NCI-H2029 treated with DMSO at 0.1 percent for 48 hours (cell line): Measurements from ENCODE around the gene UBE2G2.

ENCODE experiments used
- DNase-seq: peaks from one replicate; lab custom pipeline; 2025; lab: John Stamatoyannopoulos, UW

The UBE2G2 gene

DNA sequence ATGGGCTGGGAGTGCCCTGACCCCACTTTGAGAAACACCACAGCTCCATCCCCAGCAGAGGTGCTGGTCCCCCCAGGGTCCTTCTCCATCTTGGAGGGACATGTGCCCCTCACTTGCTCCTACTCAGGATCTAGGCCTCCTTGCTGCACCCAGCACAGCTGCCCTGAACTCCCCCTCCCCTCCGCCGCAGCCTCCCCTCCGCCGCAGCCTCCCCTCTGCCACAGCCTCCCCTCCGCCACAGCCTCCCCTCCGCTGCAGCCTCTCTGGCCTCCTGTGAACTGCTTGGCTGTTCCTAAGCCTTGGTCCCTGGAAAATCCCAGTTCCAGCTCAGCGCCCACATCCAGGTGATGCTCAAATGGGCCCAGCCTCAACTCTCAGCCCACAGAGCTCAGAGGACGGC is 74.3 kb downstream of the UBE2G2 start:
- DNase-seq: no peak

DNA sequence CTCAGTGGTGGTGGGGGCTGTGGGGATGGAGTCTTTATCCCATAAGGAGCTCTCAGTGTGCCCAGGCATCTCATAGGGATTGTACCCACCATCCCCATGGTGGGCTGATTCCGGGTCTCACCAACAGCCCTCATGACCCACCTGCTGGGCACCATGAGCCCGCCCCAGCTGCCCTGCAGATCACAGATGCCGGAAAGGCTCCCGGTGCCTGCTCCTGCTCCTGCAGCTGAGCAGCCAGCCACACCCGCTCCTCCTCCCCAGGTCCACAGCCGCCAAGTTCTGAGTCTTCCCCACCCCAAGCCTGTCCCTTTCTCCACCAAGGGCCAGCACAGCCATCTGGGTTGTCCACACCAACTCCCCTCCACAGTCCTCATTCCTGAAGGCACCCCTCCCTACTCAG is 74.8 kb downstream of the UBE2G2 start:
- no peak for DNase-seq

DNA sequence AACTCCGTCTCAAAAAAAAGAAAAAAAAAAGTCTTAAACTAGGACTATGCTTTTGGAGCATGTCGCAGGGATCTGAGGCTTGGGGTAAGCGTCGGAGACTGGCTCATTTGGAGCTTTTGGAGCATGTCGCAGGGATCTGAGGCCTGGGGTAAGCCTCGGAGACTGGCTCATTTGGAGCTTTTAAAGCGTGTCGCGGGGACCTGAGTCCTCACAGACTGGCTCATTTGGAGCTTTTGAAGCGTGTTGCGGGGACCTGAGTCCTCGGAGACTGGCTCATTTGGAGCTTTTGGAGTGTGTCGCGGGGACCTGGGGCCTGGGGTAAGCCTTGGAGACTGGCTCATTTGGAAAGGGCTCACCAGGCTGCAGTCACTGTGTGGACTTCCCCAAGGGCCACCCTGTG is 76.7 kb downstream of the UBE2G2 start:
- DNase-seq: no peak

DNA sequence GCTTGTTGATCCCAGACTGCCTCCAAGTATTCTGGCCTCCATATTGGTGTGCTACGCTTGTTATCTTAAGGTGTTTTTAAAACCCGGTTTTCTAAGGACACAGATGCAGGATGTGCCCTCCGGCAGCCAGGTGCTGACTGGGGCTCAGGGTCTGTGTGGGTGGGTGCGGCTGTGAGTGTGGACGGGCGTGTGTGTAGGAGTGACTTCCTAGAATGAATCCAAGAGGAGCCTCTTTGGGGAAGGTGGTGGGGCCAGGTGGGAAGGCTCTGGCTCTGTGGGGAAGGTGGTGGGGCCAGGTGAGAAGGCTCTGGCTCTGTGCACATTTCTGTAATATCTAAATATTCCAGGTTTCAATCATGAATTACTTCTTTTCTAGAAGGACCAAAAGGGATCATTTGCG is 77.4 kb downstream of the UBE2G2 start:
- no peak for DNase-seq

DNA sequence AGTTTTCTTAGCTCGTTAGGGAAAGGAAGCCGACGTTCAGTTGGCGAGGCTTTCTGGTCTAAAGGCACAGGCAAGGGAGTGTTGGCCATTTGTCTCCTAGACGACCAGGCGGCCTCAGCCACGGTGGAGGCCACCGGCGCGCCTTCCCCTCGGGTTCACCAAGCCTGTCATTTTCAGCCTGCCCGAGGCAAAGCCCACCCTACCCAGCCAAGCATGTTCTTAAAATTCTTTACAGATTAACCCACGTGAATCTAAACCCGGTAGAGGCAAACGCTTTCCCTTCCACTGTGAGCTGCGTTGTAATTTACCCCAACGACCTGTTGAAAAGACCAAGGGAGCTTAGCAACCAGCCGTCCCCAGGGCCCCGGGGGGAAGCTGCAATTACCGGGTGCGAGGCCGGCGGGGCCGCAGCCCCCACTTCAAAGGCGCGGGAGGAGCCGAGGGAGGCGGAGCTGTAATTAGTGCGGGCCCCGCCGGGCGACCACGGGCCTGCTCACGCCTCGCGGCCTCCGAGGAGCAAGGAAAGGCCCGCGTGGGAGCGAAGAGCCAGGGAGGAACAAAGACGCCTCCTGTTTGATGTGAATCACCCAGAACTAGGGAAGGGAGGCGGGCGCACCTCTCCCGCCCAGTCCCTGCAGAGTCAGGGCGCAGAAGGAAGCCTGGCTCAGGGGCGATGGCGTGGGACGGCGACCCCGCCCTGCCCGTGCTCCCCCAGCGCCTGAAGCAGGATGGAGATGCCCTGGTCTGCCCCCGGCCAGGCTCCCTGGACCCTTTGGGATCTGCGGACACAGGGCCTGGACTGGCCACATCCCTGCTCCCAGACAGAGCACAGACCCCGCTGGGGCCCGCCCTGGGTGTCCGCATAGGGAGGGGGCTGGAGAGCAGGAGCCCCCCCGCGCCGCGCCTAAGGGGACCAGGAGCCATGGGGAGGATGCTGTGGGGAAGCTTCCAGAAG is 78.2 kb downstream of the UBE2G2 start:
- DNase-seq: no peak

DNA sequence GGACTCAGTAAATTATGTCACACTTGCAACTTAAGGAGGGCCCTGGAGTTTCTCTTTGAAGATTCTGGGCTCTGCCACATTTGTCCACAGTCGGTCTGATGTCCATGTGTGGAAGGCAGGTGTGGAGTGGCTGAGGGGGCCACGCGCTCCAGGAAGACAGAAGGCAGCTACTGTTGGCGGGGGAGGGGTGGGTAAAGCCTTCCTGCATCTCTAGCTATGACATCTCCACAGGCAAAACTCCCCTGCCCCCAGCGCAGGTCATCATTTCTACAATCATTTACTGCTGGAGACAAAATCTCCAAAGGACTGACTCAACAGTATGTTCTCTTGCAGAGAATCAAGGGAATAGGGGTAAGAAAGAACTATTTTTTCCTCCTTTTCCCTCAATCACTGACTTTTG is 78.9 kb downstream of the UBE2G2 start:
- DNase-seq: no peak

DNA sequence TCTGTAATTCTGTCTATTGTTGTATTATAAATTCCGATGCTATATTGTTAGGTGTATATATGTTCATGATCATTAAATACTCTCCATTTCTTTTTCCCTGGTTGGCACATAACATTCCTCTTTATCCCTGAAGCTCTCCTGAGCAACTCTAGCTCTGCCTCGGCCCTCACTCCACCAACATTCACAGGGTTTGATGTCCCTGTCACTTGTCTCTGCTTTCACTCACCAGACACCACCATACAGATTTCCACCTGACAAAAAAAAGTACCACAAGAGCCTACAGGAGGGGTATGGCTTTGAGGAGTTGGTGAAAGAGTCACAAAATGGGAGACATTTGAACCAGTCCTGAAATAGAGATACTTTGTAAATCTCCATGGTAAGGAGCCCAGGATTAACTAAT is 81.5 kb downstream of the UBE2G2 start:
- DNase-seq: no peak
